ENCODE results near the gene SEMA3E.

Gene SEMA3E

GRCh38 chr7:83339907-83340306 lies 309.0 kb downstream of the SEMA3E start:
- no peak for DNase-seq (ENCODE audit: low spot score)

- no peak for DNase-seq (ENCODE audit: low spot score)
Observed at GRCh38 chr7:83338277-83338950, 310.5 kb downstream of the SEMA3E start.

DNA sequence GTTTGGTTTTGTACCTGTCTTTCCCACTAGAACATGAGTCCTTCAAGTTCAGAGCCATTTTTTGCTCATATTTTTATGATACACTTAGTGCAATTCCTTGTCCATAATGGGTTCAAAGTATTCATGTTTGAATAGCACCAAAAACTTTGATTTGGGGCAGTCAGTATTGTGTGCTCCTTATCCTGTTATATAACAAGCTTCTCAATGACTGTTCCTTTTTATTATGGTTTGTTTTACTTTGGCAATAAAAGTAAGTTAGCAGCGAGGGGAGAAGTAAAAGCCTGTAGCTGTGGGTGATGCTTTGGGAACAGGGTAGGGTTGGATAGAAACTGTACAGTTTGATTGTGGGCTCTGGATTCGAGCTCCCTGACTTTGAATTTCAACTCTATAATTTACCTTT lies 311.9 kb downstream of the SEMA3E start:
- no peak for DNase-seq (ENCODE audit: low spot score)

DNA sequence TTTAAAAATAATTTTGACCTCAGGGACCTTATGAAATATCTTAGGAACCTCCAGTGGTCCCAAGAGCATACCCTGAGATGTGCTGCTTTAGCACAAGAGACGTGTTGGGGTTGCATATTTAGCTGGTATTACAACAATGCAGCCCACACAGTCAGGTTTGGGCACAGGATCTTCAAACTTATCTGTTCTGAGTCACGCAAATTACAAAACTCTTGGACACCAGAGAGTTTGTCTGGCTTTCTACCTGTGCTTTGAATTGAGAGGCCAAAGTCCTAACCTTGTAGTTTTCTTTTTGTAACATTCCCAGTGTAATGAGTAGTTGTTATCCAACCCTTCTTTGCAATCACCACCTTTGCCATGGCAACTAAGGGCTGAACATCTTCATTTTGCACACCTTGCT lies 322.7 kb downstream of the SEMA3E start:
- DNase-seq (ENCODE audit: low spot score) = no peak

GRCh38 chr7:83325083-83325482 lies 323.9 kb downstream of the SEMA3E start:
- DNase-seq (ENCODE audit: low spot score) = no peak

DNA sequence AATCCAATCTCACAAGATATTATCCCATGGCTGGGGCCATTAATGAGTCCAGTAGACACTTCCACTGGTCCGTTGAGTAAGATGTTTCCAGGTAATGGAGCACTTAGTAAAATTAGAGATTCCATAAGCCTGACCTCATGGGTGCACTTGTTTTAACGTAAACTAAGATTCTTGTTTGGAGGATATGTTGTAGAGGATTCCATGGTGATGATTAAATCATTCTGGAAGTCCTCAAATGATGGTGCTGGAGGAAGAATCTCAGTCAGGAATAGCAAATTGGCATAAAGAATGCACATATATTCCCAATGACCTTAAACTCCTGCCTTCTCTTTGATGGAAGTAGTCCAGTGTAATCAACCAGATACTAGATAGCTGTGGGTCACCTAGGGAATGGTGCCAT lies 324.3 kb downstream of the SEMA3E start:
- no peak for DNase-seq (ENCODE audit: low spot score)

- no peak for DNase-seq (ENCODE audit: low spot score)
Observed at GRCh38 chr7:83321011-83321410, 327.9 kb downstream of the SEMA3E start.

DNA sequence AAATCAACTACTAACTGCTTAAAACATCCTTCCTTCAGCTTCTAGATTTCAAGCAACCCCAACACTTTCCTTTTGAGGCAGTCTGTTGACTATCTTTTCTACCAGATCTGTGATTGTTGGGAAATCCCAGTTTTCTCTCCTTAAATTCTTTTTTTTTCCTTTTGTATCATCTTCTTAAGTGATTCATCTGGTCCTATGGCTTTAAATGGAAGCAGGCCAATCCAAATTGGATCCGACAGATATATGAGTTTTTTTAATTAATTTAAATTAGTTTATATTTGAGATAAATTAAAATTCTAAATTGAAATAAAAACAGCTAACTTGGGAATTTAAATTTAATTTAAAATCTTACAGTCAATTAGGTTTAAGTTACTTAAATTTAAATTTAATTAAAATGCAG lies 335.0 kb downstream of the SEMA3E start:
- no peak for DNase-seq (ENCODE audit: low spot score)

Data from HuH-7.5 (cell line).